Measurements from ENCODE around the gene PDE4C. TPM values are rescaled to one million over a fixed set of nuclear protein-coding genes. Genes with fewer than 3 reads are reported as not detected.

The PDE4C gene
- polyA plus RNA-seq (2012; ENCODE audit: insufficient read length, low read depth), result 1.1 TPM

DNA sequence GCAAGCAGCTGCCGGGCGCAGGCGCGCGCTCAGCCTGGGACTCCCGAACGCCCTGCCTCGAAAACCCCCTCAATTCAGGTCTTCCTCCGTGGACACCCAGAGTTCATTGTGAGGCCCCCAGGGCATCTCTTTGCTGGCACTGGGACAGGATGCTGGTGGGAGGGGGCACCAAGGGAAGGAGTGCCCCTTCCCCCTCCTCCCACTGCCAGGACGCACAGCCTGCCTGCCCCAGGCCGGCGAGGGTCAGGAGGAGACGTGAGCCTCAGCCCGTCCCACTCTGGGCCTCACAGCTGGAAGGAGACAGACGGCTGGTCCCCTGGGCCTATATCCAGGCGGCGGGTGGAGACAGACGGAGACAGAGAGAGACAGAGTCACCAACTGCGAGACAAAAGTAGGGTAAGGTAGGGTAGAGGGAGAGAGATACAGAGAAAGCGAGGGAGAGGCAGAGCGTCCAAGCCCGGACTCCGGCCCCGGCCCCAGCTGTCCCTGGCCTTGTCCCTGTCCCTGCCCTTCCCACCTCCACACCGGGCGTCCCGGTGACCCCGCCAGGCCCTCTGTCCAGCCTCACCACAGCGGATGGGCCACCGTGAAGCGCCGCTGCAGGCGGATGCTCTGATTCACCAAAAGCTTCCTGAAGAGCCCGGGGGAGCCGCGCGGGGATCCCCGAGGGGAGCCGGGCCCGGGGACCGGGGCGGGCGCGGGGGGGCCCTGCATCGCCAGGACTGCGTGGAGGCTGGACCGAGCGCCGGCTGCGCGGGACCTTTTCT lies at the start of gene PDE4C:
Gene PDE4C, minus strand, starts transcription at position 737 of the 767 bp plus-strand sequence. Its CDS starts 23 bp downstream, at position 714.
- no peak for TF ChIP-seq POLR2AphosphoS5 (IDR thresholded peaks at IDR 0.05; ENCODE audit: low read depth, low read length)
- TF ChIP-seq SIN3A (IDR thresholded peaks at IDR 0.05; ENCODE audit: borderline replicate concordance, insufficient read depth, low read length), result no peak
- TF ChIP-seq FOXP2 (optimal IDR thresholded peaks at IDR 0.05; ENCODE audit: borderline replicate concordance, extremely low read depth, extremely low read length, insufficient read depth), result no peak
- TF ChIP-seq, protein P1, sequence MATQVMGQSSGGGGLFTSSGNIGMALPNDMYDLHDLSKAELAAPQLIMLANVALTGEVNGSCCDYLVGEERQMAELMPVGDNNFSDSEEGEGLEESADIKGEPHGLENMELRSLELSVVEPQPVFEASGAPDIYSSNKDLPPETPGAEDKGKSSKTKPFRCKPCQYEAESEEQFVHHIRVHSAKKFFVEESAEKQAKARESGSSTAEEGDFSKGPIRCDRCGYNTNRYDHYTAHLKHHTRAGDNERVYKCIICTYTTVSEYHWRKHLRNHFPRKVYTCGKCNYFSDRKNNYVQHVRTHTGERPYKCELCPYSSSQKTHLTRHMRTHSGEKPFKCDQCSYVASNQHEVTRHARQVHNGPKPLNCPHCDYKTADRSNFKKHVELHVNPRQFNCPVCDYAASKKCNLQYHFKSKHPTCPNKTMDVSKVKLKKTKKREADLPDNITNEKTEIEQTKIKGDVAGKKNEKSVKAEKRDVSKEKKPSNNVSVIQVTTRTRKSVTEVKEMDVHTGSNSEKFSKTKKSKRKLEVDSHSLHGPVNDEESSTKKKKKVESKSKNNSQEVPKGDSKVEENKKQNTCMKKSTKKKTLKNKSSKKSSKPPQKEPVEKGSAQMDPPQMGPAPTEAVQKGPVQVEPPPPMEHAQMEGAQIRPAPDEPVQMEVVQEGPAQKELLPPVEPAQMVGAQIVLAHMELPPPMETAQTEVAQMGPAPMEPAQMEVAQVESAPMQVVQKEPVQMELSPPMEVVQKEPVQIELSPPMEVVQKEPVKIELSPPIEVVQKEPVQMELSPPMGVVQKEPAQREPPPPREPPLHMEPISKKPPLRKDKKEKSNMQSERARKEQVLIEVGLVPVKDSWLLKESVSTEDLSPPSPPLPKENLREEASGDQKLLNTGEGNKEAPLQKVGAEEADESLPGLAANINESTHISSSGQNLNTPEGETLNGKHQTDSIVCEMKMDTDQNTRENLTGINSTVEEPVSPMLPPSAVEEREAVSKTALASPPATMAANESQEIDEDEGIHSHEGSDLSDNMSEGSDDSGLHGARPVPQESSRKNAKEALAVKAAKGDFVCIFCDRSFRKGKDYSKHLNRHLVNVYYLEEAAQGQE (IDR thresholded peaks at IDR 0.05; ENCODE audit: insufficient read depth in 1 of 2, low read depth in 2 of 2, low read length in 2 of 2), result no peak
- TF ChIP-seq TAF1 (IDR thresholded peaks at IDR 0.05; ENCODE audit: borderline replicate concordance, insufficient read depth, low read length), result no peak

DNA sequence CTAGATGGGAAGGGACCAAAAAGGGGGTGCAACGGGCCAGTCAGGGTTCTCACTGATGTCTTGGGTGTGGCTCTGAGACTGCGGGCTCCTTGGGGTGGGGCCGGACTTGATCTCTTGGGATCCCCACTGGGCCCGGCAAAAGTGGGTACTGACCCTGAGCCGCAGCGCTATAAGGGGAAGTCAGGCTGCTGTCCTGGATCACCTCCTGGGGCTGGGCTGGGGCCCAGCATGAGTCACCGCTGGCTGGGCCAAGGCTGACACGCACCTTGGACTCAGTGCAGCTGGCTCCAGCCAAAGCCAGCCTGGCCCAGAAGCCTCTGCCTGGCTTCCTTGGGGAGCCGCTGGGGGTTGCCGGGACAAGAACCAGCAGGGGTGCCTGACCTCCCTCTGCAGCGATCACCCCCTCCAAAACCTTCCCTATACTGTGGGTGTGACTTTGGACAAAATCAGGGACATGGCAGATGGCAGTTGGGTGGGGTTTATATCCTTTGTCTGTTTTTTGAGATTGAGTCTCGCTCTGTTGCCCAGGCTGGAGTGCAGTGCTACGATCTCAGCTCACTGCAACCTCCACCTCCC lies 48.6 kb upstream of the PDE4C start:
- TF ChIP-seq TAF1 (IDR thresholded peaks at IDR 0.05; ENCODE audit: borderline replicate concordance, insufficient read depth, low read length) (no peak), FOXP2 (optimal IDR thresholded peaks at IDR 0.05; ENCODE audit: borderline replicate concordance, extremely low read depth, extremely low read length, insufficient read depth) (no peak), POLR2AphosphoS5 (IDR thresholded peaks at IDR 0.05; ENCODE audit: low read depth, low read length) (no peak), SIN3A (IDR thresholded peaks at IDR 0.05; ENCODE audit: borderline replicate concordance, insufficient read depth, low read length) (no peak)
- TF ChIP-seq, protein P1 (IDR thresholded peaks at IDR 0.05; ENCODE audit: insufficient read depth in 1 of 2, low read depth in 2 of 2, low read length in 2 of 2), result no peak

DNA sequence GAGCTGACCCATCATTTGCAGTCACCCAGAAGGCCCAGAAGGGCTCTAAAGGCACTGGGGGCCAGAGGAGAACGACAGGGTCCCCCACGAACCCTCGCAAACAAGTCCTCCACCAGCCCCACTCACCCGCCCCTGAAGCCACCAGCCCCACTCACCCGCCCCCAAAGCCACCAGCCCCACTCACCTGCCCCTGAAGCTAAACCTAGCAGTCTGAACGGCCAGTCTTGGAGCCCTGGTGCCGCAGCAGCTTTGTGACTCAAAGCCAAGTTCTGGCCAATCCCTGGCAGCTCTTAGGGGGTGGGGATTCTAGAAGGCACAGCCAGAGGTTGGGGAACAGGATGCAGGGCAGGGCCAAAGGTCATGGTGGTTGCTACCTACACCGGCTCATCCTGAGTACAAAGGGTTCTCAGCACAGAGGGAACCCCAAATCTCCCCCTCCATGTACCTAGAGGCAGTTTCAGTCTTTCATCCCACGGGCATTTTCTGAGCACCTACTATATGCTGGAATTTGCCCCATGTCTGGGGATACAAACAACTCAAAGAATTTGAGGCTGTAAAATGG lies 48.1 kb upstream of the PDE4C start, which contains the start of gene IQCN:
Gene IQCN, minus strand, starts transcription at position 234 of the 562 bp plus-strand sequence. CDS start 4,974 bp downstream, outside the sequence.
- no peak for TF ChIP-seq FOXP2 (optimal IDR thresholded peaks at IDR 0.05; ENCODE audit: borderline replicate concordance, extremely low read depth, extremely low read length, insufficient read depth)

DNA sequence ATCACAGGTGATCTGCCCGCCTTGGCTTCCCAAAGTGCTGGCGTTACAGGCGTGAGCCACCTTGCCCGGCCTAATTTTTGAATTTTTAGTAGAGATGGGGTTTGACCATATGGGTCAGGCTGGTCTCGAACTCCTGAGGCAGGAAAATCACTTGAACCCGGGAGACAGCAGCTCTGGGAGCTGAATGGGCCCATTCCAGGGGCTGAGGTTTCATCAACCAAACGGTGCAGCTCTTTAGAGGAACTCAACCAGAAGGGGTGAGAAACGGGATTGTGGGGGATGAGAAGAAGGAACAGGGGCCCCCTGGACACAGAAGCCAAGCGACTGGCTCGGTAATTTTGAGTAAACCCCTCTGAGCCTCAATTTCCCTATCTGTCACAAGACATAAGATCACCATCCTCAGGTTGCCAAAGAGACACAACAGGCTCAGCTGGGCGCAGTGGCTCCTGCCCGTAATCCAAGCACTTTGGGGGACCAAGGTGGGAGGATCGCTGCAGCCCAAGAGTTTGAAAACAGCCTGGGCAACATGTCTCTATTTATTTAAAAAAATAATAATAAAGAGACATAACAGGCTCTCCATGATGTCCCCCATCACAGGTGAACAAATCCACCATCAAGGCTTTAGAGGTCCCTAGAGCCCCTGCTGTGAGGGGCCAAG lies 47.5 kb upstream of the PDE4C start:
- no peak for TF ChIP-seq FOXP2 (optimal IDR thresholded peaks at IDR 0.05; ENCODE audit: borderline replicate concordance, extremely low read depth, extremely low read length, insufficient read depth)
- no peak for TF ChIP-seq POLR2AphosphoS5 (IDR thresholded peaks at IDR 0.05; ENCODE audit: low read depth, low read length)
- no peak for TF ChIP-seq TAF1 (IDR thresholded peaks at IDR 0.05; ENCODE audit: borderline replicate concordance, insufficient read depth, low read length)
- TF ChIP-seq SIN3A (IDR thresholded peaks at IDR 0.05; ENCODE audit: borderline replicate concordance, insufficient read depth, low read length), result no peak
- TF ChIP-seq, protein P1 (IDR thresholded peaks at IDR 0.05; ENCODE audit: insufficient read depth in 1 of 2, low read depth in 2 of 2, low read length in 2 of 2), result no peak

DNA sequence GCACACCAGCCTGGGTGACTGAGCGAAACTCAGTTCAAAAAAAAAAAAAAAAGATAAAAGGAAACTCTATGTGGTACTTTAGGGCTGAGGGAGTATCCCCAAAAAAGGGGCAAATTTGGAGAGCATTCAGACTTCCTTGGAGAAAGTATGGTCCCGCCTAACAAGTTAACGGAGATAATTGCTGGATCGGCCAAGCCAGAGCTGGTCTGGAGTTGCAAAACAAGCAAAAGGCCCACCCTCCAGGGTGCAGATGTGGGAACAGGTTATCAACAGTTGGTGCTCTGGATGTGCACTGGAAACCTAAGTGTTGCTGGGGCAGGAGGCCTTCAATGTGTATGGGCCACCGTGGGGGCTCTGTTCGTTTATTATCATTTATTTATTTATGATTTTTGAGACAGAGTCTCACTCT lies 45.2 kb upstream of the PDE4C start:
- no peak for TF ChIP-seq TAF1 (IDR thresholded peaks at IDR 0.05; ENCODE audit: borderline replicate concordance, insufficient read depth, low read length)
- no peak for TF ChIP-seq FOXP2 (optimal IDR thresholded peaks at IDR 0.05; ENCODE audit: borderline replicate concordance, extremely low read depth, extremely low read length, insufficient read depth)
- TF ChIP-seq POLR2AphosphoS5 (IDR thresholded peaks at IDR 0.05; ENCODE audit: low read depth, low read length), result no peak
- no peak for TF ChIP-seq SIN3A (IDR thresholded peaks at IDR 0.05; ENCODE audit: borderline replicate concordance, insufficient read depth, low read length)
- TF ChIP-seq, protein P1 (IDR thresholded peaks at IDR 0.05; ENCODE audit: insufficient read depth in 1 of 2, low read depth in 2 of 2, low read length in 2 of 2), result no peak
